Stomach (tissue), 9 donors: ENCODE data around the gene RNASE7. TPM values are rescaled to one million over a fixed set of nuclear protein-coding genes. Genes with fewer than 3 reads are reported as not detected.

ENCODE experiments used
- DNase-seq, 2 donors: peaks; one replicate each; pipeline versions ENCODE4 v3.0.0 to v3.0.0-alpha.2; 2013 to 2019
- H3K27ac ChIP-seq, 5 donors: fragments of 200-600 bp in 4 of 5; sonication (generic) in 4 of 5; one replicate each; pipeline ENCODE4 v1.5.1; 2013 to 2019; ENCODE audit warnings: mild to moderate bottlenecking in 1 of 5, moderate library complexity in 1 of 5
- H3K27me3 ChIP-seq, 3 donors: fragments of 200-600 bp; sonication (generic); one replicate each; pipeline ENCODE4 v1.5.1; 2017 to 2019; ENCODE audit warnings: mixed run types in 1 of 3
- H3K36me3 ChIP-seq, 4 donors: fragments of 200-600 bp; sonication (generic); 1 replicate in 3 of 4; 2 replicates in 1 of 4; pipeline ENCODE4 v1.5.1; 2016 to 2019
- H3K4me1 ChIP-seq, 4 donors: fragments of 200-600 bp; sonication (generic); one replicate each; pipeline ENCODE4 v1.5.1; 2016 to 2019
- H3K4me3 ChIP-seq, 4 donors: fragments of 200-600 bp; sonication (generic) in 3 of 4; one replicate each; pipeline ENCODE4 v1.5.1; 2016 to 2019; ENCODE audit warnings: mild to moderate bottlenecking in 1 of 4
- H3K9me3 ChIP-seq, 4 donors: fragments of 200-600 bp; sonication (generic); one replicate each; pipeline ENCODE4 v1.5.1; 2016 to 2019
- EP300 ChIP-seq: sonication (generic); formaldehyde crosslinking; IDR thresholded peaks from one replicate; pipeline ENCODE4 v1.6.1; 2017; ENCODE audit warnings: antibody characterized with exemption
- POLR2A ChIP-seq, 4 donors: fragments of 450-650 bp; IDR thresholded peaks; one replicate each; pipeline ENCODE4 v1.6.1; 2016; ENCODE audit warnings: antibody characterized with exemption in 4 of 4, control low read depth in 2 of 4, mild to moderate bottlenecking in 1 of 4, moderate library complexity in 1 of 4
- POLR2AphosphoS5 ChIP-seq, 3 donors: sonication (generic); formaldehyde crosslinking; IDR thresholded peaks; one replicate each; pipeline ENCODE4 v1.6.1; 2016; ENCODE audit warnings: antibody characterized with exemption in 3 of 3
- WGBS, 5 donors: extraction: QIAGEN DNeasy Blood & Tissue Kit in 3 of 5; methylation state at CpG; one replicate each; pipeline versions ENCODE4 v1.1.5 to v1.1.7; 2013 to 2018; 5-methylcytosine and 5-hydroxymethylcytosine counted together
- intact Hi-C: fragments of 100-400 bp; cut with DNase I; formaldehyde crosslinking; loops from one replicate; pipeline ENCODE4 v1.15.1; 2023; ENCODE audit warnings: low total_unique reads
- polyA plus RNA-seq, 3 donors: library from polyadenylated mRNA; stranded (reverse); fragments of 200-250 nt; gene quantifications; one replicate each; pipeline ENCODE4 v1.2.3, GENCODE V29; 2013
- total RNA-seq, 5 donors: library from RNA; depleted of rRNA; stranded (reverse); fragments of >200 nt; gene quantifications; one replicate each; pipeline versions ENCODE4 v1.1.0 to v1.2.3, GENCODE V29; 2014 to 2016
- TF ChIP-seq, protein P1 (sequence below), 7 experiments: fragments of 450-650 bp in 4 of 7; fragments of 200-600 bp in 3 of 7; sonication (generic) in 3 of 7; IDR thresholded peaks; one replicate each; pipeline ENCODE4 v1.5.1; 2016 to 2019; ENCODE audit warnings: antibody characterized with exemption in 7 of 7, control low read depth in 2 of 7, mild to moderate bottlenecking in 1 of 7
- donor health status: healthy with polysubstance abuse.
- donor health status: Bipolar disorder and iron deficiency.
- donor health status: healthy.

RNASE7 gene
- total and polyA plus RNA-seq, 8 donors, result 0.58 to 2.6 TPM; not detected in 6

DNA sequence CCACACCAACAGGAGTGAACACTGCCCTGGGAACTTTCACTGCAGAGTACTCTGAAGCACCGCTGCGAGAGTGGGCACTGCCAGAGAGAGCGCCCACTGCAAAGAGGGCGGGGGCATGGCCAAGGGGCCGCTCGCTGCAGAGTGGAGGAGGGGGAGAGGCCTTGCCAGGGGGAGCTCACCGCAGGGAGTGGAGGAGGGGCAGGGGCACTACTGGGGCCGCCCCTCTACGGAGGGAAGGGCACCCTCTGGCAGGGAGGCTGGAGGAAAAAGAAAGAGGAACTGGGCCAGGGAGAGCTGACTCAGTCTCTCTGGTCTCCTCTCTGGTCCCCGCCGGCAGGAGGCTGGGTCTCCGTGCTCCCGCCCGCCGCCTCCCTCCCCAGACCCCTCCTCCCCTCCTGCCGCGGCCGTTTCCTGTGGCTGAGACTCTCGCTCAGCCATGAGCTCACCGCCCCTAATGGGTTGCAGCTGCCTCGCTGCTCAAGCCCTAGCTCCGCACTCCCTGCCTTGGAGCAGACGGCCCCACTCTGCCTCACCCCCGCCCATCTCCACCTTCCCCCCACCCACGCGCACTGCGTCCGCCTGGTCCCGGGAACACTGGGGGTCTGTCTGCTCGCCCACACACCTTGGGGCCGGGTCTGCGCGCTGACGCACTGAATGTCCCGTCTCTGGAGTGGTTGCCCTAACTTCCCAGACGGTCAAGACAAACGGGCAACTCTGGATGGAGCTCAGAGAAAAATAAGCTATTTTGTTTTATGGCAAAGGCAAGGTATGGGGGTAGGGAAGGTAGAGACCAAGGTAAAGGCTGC is 29.3 kb downstream of the RNASE7 start:
- Histone ChIP-seq H3K36me3 (peaks cover 16 to 39% (median 31%) of the 10 kb centered on the region in 4 donors), H3K4me3 (peak overlapping the region; percentile 77 to 90 (median 80)), H3K27me3 (peaks cover 0 to 19% (median 6%) of the 10 kb centered on the region in 3 donors), H3K27ac (peak overlapping the region; percentile 86 to 94 (median 91)), H3K4me1 (peaks cover 37 to 53% (median 47%) of the 10 kb centered on the region in 4 donors), H3K9me3 (no peaks in the 10 kb centered on the region)
- WGBS, 5 donors, result 1 to 2% (median 1%) methylated on average over 25 to 37 of the region's 37 CpGs
- intact Hi-C loops, result no loop called here
- DNase-seq, result peak; percentile 73 to 97
- no peak for TF ChIP-seq EP300
- TF ChIP-seq POLR2AphosphoS5 (IDR thresholded peaks at IDR 0.05), result peak in 2 of 3 donors; percentile 27 to 37
- TF ChIP-seq, protein P1, sequence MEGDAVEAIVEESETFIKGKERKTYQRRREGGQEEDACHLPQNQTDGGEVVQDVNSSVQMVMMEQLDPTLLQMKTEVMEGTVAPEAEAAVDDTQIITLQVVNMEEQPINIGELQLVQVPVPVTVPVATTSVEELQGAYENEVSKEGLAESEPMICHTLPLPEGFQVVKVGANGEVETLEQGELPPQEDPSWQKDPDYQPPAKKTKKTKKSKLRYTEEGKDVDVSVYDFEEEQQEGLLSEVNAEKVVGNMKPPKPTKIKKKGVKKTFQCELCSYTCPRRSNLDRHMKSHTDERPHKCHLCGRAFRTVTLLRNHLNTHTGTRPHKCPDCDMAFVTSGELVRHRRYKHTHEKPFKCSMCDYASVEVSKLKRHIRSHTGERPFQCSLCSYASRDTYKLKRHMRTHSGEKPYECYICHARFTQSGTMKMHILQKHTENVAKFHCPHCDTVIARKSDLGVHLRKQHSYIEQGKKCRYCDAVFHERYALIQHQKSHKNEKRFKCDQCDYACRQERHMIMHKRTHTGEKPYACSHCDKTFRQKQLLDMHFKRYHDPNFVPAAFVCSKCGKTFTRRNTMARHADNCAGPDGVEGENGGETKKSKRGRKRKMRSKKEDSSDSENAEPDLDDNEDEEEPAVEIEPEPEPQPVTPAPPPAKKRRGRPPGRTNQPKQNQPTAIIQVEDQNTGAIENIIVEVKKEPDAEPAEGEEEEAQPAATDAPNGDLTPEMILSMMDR (IDR thresholded peaks at IDR 0.05), result no peak

- no peaks in the 10 kb centered on the region for H3K9me3 ChIP-seq
- 34 to 52% (median 47%) methylated on average over 4 of the region's 4 CpGs for WGBS, 5 donors
- no peak for TF ChIP-seq POLR2A (IDR thresholded peaks at IDR 0.05)
- TF ChIP-seq POLR2AphosphoS5 (IDR thresholded peaks at IDR 0.05), result no peak
- TF ChIP-seq, protein P1 (IDR thresholded peaks at IDR 0.05), result no peak
- no peak for TF ChIP-seq EP300
- peaks cover 20 to 45% (median 37%) of the 10 kb centered on the region in 4 donors for H3K36me3 ChIP-seq
- peak overlapping the region; percentile 77 to 90 (median 80) for H3K4me3 ChIP-seq
- H3K27me3 ChIP-seq, result peaks cover 0 to 19% (median 6%) of the 10 kb centered on the region in 3 donors
- intact Hi-C loops, result no loop called here
- peaks cover 37 to 53% (median 47%) of the 10 kb centered on the region in 4 donors for H3K4me1 ChIP-seq
- peak in 1 of 2 donors; percentile 71 for DNase-seq
- peak overlapping the region in 4 of 5 donors; percentile 86 to 94 (median 92) for H3K27ac ChIP-seq
Observed at GRCh38 chr14:21072031-21072473, 29.9 kb downstream of the RNASE7 start.

GRCh38 chr14:21072781-21073339 is 30.7 kb downstream of the RNASE7 start:
- WGBS, 5 donors, result 43 to 74% (median 49%) methylated on average over 8 to 9 of the region's 9 CpGs
- H3K4me3 ChIP-seq, result no peak overlapping the region
- peaks cover 24 to 53% (median 46%) of the 10 kb centered on the region in 4 donors for H3K36me3 ChIP-seq
- no peaks in the 10 kb centered on the region for H3K9me3 ChIP-seq
- intact Hi-C loops, result no loop called here
- H3K4me1 ChIP-seq, result peaks cover 37 to 53% (median 47%) of the 10 kb centered on the region in 4 donors
- peak overlapping the region; percentile 22 to 94 (median 91) for H3K27ac ChIP-seq
- DNase-seq, result peak; percentile 41 to 84
- H3K27me3 ChIP-seq, result peaks cover 0 to 19% (median 6%) of the 10 kb centered on the region in 3 donors
- peak in 2 of 3 donors; percentile 64 to 78 for TF ChIP-seq POLR2AphosphoS5 (IDR thresholded peaks at IDR 0.05)
- TF ChIP-seq, protein P1 (IDR thresholded peaks at IDR 0.05), result no peak
- TF ChIP-seq EP300, result no peak

- Histone ChIP-seq H3K27ac (peak overlapping the region in 1 of 5 donors; percentile 30), H3K4me3 (no peak overlapping the region), H3K27me3 (peaks cover 0 to 12% (median 6%) of the 10 kb centered on the region in 3 donors), H3K9me3 (no peaks in the 10 kb centered on the region), H3K4me1 (peaks cover 34 to 45% (median 41%) of the 10 kb centered on the region in 4 donors), H3K36me3 (peaks cover 34 to 64% (median 56%) of the 10 kb centered on the region in 4 donors)
- no peak for DNase-seq
- intact Hi-C loops, result no loop called here
- TF ChIP-seq POLR2AphosphoS5 (IDR thresholded peaks at IDR 0.05) (no peak), POLR2A (IDR thresholded peaks at IDR 0.05) (no peak), EP300 (no peak)
- TF ChIP-seq, protein P1 (IDR thresholded peaks at IDR 0.05), result no peak
- 87 to 92% (median 90%) methylated on average over 6 to 9 of the region's 9 CpGs for WGBS, 5 donors
Observed at GRCh38 chr14:21073921-21074320, 31.8 kb downstream of the RNASE7 start.
